CD4-positive, alpha-beta memory T cell (primary cell): ENCODE data around the gene ZBTB9. TPM values are rescaled to one million over a fixed set of nuclear protein-coding genes. Genes with fewer than 3 reads are reported as not detected.
A peak's percentile ranks its signal among the peaks of the same experiment; 100 is the strongest.

Experiments used
- CTCF ChIA-PET: fragments of 350-600 bp; sonication (Branson Sonifier 250); formaldehyde crosslinking; loops from one replicate; lab custom pipeline; 2021; ENCODE audit warnings: inconsistent platforms; ENCODE audit not compliant: partially characterized antibody; lab: Charles Lee
- POLR2A ChIA-PET: fragments of 350-600 bp; sonication (Branson Sonifier 250); formaldehyde crosslinking; loops from one replicate; lab custom pipeline; 2021; ENCODE audit not compliant: partially characterized antibody; lab: Charles Lee
- DNase-seq, 5 donors: peaks; one replicate each; pipeline versions ENCODE4 v3.0.0 to v3.0.0-alpha.2; 2020 to 2022; ENCODE audit warnings: mixed read lengths in 1 of 5
- H3K27ac ChIP-seq: one replicate; pipeline ENCODE4 v1.7.0; 2013; ENCODE audit warnings: low read depth, low read length
- H3K27me3 ChIP-seq: 2 replicates; pipeline ENCODE4 v1.7.0; 2013; ENCODE audit warnings: mild to moderate bottlenecking, low read length, moderate library complexity; ENCODE audit not compliant: insufficient read depth
- H3K36me3 ChIP-seq: 2 replicates; pipeline ENCODE4 v1.7.0; 2013; ENCODE audit warnings: mild to moderate bottlenecking, low read length, moderate library complexity; ENCODE audit not compliant: insufficient read depth
- H3K4me1 ChIP-seq: 2 replicates; pipeline ENCODE4 v1.7.0; 2013; ENCODE audit warnings: mild to moderate bottlenecking, low read length, moderate library complexity; ENCODE audit not compliant: insufficient read depth
- H3K4me3 ChIP-seq, 2 donors: one replicate each; pipeline ENCODE4 v1.7.0; 2013; ENCODE audit warnings: low read length in 2 of 2, mild to moderate bottlenecking in 1 of 2
- H3K9me3 ChIP-seq, 2 donors: one replicate each; pipeline ENCODE4 v1.7.0; 2013; ENCODE audit warnings: low read length in 2 of 2, control low read depth in 1 of 2; ENCODE audit not compliant: control insufficient read depth in 1 of 2
- H3K27ac Mint-ChIP-seq, 7 donors: one replicate each; pipeline ENCODE4 v1.8.0; 2020 to 2021; ENCODE audit warnings: mixed read lengths in 7 of 7, mild to moderate bottlenecking in 6 of 7, inconsistent platforms in 3 of 7, moderate library complexity in 3 of 7
- H3K27me3 Mint-ChIP-seq, 2 donors: one replicate each; pipeline ENCODE4 v1.8.0; 2020 to 2021; ENCODE audit warnings: mixed read lengths in 2 of 2
- H3K36me3 Mint-ChIP-seq, 2 donors: one replicate each; pipeline ENCODE4 v1.8.0; 2020 to 2021; ENCODE audit warnings: mixed read lengths in 2 of 2, inconsistent platforms in 1 of 2, mild to moderate bottlenecking in 1 of 2
- H3K4me1 Mint-ChIP-seq, 4 donors: one replicate each; pipeline ENCODE4 v1.8.0; 2020 to 2021; ENCODE audit warnings: mixed read lengths in 4 of 4, mild to moderate bottlenecking in 1 of 4
- H3K4me3 Mint-ChIP-seq, 8 donors: one replicate each; pipeline ENCODE4 v1.8.0; 2020 to 2021; ENCODE audit warnings: mixed read lengths in 8 of 8, mild to moderate bottlenecking in 7 of 8, moderate library complexity in 6 of 8, inconsistent platforms in 3 of 8
- H3K9me3 Mint-ChIP-seq, 8 donors: one replicate each; pipeline ENCODE4 v1.8.0; 2020 to 2021; ENCODE audit warnings: mixed read lengths in 8 of 8, mild to moderate bottlenecking in 5 of 8, inconsistent platforms in 3 of 8, moderate library complexity in 1 of 8
- intact Hi-C: fragments of 100-400 bp; cut with micrococcal nuclease; formaldehyde crosslinking; loops from one replicate; pipeline ENCODE4 v1.15.1; 2023
- polyA plus RNA-seq, 2 donors: library from polyadenylated mRNA; unstranded; fragments of 300-500 nt; fragmentation: Illumina TruSeq; gene quantifications; one replicate each; pipeline ENCODE4 v1.2.3, GENCODE V29; 2021
- total RNA-seq, 2 experiments: library from RNA; stranded (reverse); gene quantifications; one replicate each; pipeline ENCODE4 v1.2.3, GENCODE V29; 2021

Gene ZBTB9
- total and polyA plus RNA-seq, 4 experiments from 2014 or later = 5.7 to 12.8 (median 11.8) TPM

DNA sequence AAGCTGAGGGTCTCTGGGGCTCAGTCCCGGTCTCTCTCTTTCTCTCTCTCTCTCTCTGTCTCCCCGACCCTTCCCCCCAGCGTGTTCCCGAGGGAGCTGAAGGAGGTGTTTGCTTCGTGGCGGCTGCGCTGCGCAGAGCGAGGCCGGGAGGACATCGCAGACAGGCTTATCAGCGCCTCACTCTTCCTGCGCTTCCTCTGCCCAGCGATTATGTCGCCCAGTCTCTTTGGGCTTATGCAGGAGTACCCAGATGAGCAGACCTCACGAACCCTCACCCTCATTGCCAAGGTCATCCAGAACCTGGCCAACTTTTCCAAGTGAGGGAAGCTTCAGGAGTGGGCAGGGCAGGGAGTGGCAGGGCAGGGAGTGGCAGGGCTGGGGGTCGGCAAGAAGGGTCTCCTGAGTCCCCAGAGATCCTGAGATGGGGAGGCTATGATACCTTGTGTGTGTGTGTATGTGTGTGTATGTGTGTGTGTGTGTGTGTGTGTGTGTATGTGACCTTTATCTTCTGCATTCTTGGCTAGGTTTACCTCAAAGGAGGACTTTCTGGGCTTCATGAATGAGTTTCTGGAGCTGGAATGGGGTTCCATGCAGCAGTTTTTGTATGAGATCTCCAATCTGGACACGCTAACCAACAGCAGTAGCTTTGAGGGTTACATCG is 13.6 kb upstream of the ZBTB9 start:
- Mint-ChIP-seq H3K27ac (peak overlapping the region in 2 of 7 donors; percentile 29 to 74), H3K4me1 (peaks cover 0 to 4% (median under 1%) of the 10 kb centered on the region in 4 donors), H3K4me3 (no peak overlapping the region), H3K36me3 (peaks cover 41 to 71% of the 10 kb centered on the region in 2 donors), H3K27me3 (no peaks in the 10 kb centered on the region), H3K9me3 (peaks cover 0 to 2% (median 0%) of the 10 kb centered on the region in 8 donors)
- intact Hi-C loops = no loop called here
- DNase-seq = no peak
- Histone ChIP-seq H3K27me3 (no peaks in the 10 kb centered on the region), H3K27ac (no peak overlapping the region), H3K36me3 (peaks cover 59% of the 10 kb centered on the region), H3K4me3 (no peak overlapping the region), H3K9me3 (no peaks in the 10 kb centered on the region), H3K4me1 (no peaks in the 10 kb centered on the region)
- ChIA-PET POLR2A (interaction anchor here (0.9 to 1.4 kb wide), 2 partner anchors 10 to 15 kb away, joined by 3 to 6 read pairs; no protein-coding TSS in a partner anchor), CTCF (interaction anchor here (0.7 to 1.1 kb wide), 2 partner anchors 12 to 50 kb away, joined by 3 to 6 read pairs; no protein-coding TSS in a partner anchor)

DNA sequence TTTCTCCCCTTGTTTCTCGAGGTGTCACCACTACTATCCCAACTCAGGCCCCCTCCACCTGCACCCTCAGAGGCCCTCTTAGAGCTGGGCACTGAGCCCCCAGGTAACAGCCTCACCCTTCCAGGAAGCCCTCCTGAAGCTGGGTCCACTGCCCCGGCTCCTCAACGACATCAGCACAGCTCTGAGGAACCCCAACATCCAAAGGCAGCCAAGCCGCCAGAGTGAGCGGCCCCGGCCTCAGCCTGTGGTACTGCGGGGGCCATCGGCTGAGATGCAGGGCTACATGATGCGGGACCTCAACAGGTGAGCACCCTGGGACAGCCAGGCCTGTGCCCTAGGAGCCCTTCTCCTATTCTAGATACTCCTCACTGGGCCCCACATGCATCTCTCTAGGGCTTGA is 12.9 kb upstream of the ZBTB9 start:
- Histone ChIP-seq H3K36me3 (peaks cover 57% of the 10 kb centered on the region), H3K27me3 (no peaks in the 10 kb centered on the region), H3K4me1 (no peaks in the 10 kb centered on the region), H3K27ac (no peak overlapping the region), H3K4me3 (no peak overlapping the region), H3K9me3 (no peaks in the 10 kb centered on the region)
- no peaks in the 10 kb centered on the region for H3K27me3 Mint-ChIP-seq
- peaks cover 0 to 4% (median under 1%) of the 10 kb centered on the region in 4 donors for H3K4me1 Mint-ChIP-seq
- peaks cover 0 to 2% (median 0%) of the 10 kb centered on the region in 8 donors for H3K9me3 Mint-ChIP-seq
- DNase-seq = no peak
- CTCF ChIA-PET = interaction anchor here (1.1 kb wide), 1 partner anchor 51 kb away, joined by 6 read pairs; no protein-coding TSS in a partner anchor
- peak overlapping the region in 2 of 7 donors; percentile 29 to 42 for H3K27ac Mint-ChIP-seq
- peaks cover 40 to 71% of the 10 kb centered on the region in 2 donors for H3K36me3 Mint-ChIP-seq
- intact Hi-C loops = no loop called here
- POLR2A ChIA-PET = interaction anchor here (0.9 to 1.4 kb wide), 2 partner anchors 10 to 15 kb away, joined by 3 to 6 read pairs; no protein-coding TSS in a partner anchor
- H3K4me3 Mint-ChIP-seq = no peak overlapping the region

DNA sequence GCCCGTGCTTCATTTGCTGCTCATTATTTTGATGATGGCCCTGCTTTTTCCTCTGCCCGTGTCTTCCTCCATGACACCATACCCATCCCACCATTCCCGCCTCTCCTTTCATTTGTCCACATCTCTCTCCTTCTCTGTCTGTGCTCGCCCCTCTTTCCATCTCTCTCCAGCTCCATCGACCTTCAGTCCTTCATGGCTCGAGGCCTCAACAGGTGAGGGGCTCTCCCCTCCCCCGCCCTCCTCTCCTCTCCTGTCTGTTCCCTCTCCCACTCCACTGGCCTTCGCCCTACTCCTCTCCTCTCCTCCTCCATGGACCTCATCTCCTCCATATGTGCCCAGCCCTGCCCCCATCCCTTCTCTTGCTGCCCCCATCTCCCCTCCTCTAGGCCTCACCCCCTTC is 12.1 kb upstream of the ZBTB9 start:
- Mint-ChIP-seq H3K27me3 (no peaks in the 10 kb centered on the region), H3K9me3 (peaks cover 0 to 2% (median 0%) of the 10 kb centered on the region in 8 donors), H3K36me3 (peaks cover 35 to 63% of the 10 kb centered on the region in 2 donors), H3K4me3 (no peak overlapping the region), H3K4me1 (peaks cover 0 to 4% (median 1%) of the 10 kb centered on the region in 4 donors), H3K27ac (peak overlapping the region in 3 of 7 donors; percentile 9 to 92 (median 42))
- H3K27me3 ChIP-seq = no peaks in the 10 kb centered on the region
- peaks cover 49% of the 10 kb centered on the region for H3K36me3 ChIP-seq
- no peak overlapping the region for H3K27ac ChIP-seq
- no peaks in the 10 kb centered on the region for H3K9me3 ChIP-seq
- DNase-seq = no peak
- ChIA-PET CTCF (no interaction called here), POLR2A (no interaction called here)
- no peaks in the 10 kb centered on the region for H3K4me1 ChIP-seq
- no peak overlapping the region for H3K4me3 ChIP-seq
- intact Hi-C loops = no loop called here

DNA sequence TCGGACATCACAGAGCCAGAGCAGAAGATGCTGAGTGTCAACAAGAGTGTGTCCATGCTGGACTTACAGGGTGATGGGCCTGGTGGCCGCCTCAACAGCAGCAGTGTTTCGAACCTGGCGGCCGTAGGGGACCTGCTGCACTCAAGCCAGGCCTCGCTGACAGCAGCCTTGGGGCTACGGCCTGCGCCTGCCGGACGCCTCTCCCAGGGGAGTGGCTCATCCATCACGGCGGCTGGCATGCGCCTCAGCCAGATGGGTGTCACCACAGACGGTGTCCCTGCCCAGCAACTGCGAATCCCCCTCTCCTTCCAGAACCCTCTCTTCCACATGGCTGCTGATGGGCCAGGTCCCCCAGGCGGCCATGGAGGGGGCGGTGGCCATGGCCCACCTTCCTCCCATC is 11.4 kb upstream of the ZBTB9 start:
- intact Hi-C loops = no loop called here
- Mint-ChIP-seq H3K27ac (peak overlapping the region in 1 of 7 donors; percentile 77), H3K27me3 (no peaks in the 10 kb centered on the region), H3K9me3 (peaks cover 0 to 2% (median 0%) of the 10 kb centered on the region in 8 donors), H3K36me3 (peaks cover 35 to 62% of the 10 kb centered on the region in 2 donors), H3K4me3 (no peak overlapping the region), H3K4me1 (peaks cover 0 to 4% (median 1%) of the 10 kb centered on the region in 4 donors)
- no peaks in the 10 kb centered on the region for H3K4me1 ChIP-seq
- H3K4me3 ChIP-seq = no peak overlapping the region
- no peaks in the 10 kb centered on the region for H3K9me3 ChIP-seq
- no peak for DNase-seq
- no peak overlapping the region for H3K27ac ChIP-seq
- no peaks in the 10 kb centered on the region for H3K27me3 ChIP-seq
- ChIA-PET POLR2A (interaction anchor here (0.6 kb wide), 1 partner anchor 153 kb away, joined by 4 read pairs; no protein-coding TSS in a partner anchor), CTCF (no interaction called here)
- H3K36me3 ChIP-seq = peaks cover 49% of the 10 kb centered on the region

DNA sequence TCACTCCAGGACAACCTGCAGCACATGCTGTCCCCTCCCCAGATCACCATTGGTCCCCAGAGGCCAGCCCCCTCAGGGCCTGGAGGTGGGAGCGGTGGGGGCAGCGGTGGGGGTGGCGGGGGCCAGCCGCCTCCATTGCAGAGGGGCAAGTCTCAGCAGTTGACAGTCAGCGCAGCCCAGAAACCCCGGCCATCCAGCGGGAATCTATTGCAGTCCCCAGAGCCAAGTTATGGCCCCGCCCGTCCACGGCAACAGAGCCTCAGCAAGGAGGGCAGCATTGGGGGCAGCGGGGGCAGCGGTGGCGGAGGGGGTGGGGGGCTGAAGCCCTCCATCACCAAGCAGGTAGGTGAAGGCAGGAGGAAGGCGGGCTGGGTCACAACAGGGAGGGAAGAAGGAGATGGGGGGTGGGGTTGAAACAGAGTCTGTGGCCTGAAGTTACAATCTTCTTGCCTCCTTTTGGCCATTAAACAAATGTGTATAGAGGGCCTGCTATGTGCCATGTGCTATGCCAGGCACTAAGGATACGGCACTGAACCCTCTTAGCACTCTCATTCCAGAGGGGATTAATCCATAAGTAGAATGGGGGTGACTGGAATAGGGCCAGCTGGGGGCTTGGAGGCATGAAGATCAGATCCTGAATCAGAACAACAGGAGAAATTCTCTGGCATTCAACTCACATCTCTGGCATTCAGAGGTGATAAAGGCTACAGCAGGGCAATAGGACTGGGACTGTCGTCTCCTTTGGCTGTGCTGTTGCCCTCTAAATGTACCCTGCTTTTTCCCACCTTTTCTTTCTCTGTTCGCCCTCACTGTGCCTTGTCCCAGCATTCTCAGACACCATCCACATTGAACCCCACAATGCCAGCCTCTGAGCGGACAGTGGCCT is 10.5 kb upstream of the ZBTB9 start:
- peak overlapping the region in 1 of 7 donors; percentile 66 for H3K27ac Mint-ChIP-seq
- H3K9me3 Mint-ChIP-seq = peaks cover 0 to 2% (median 0%) of the 10 kb centered on the region in 8 donors
- Histone ChIP-seq H3K4me1 (no peaks in the 10 kb centered on the region), H3K27me3 (no peaks in the 10 kb centered on the region), H3K27ac (no peak overlapping the region), H3K4me3 (no peak overlapping the region), H3K36me3 (peaks cover 42% of the 10 kb centered on the region), H3K9me3 (no peaks in the 10 kb centered on the region)
- intact Hi-C loops = no loop called here
- no peak for DNase-seq
- ChIA-PET CTCF (no interaction called here), POLR2A (interaction anchor here (1.8 kb wide), 1 partner anchor 10 kb away, joined by 6 read pairs; the partner anchor contains the start of gene ZBTB9)
- H3K4me1 Mint-ChIP-seq = peaks cover 0 to 6% (median 1%) of the 10 kb centered on the region in 4 donors
- no peaks in the 10 kb centered on the region for H3K27me3 Mint-ChIP-seq
- no peak overlapping the region for H3K4me3 Mint-ChIP-seq
- peaks cover 31 to 62% of the 10 kb centered on the region in 2 donors for H3K36me3 Mint-ChIP-seq

DNA sequence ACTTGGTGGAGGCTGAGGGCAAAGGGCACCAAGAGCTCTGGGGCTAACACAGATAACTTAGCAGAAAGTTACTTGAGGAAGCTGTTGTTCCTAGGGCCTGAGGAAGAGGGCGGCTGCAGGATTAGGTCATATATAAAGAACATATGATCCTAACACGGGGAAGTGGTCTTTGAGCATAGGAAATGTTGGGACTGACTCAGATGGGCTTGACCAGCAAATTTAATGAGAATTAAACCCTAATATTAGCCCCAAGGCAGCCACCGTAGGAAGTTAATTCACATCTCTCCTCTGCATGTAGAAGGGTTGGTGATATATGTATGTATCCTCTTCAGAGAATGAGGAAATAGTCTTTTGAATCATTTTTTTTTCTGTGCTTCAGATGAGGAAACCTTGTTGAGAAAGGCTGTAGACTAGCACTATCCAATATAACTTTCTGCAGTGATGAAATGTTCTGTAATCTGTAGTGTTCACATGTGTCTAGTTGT is 9.2 kb upstream of the ZBTB9 start:
- Histone ChIP-seq H3K27ac (no peak overlapping the region), H3K36me3 (peaks cover 37% of the 10 kb centered on the region), H3K9me3 (no peaks in the 10 kb centered on the region), H3K27me3 (no peaks in the 10 kb centered on the region), H3K4me1 (no peaks in the 10 kb centered on the region), H3K4me3 (no peak overlapping the region)
- peaks cover 1 to 7% (median 3%) of the 10 kb centered on the region in 4 donors for H3K4me1 Mint-ChIP-seq
- no peaks in the 10 kb centered on the region for H3K27me3 Mint-ChIP-seq
- peaks cover 26 to 53% of the 10 kb centered on the region in 2 donors for H3K36me3 Mint-ChIP-seq
- H3K27ac Mint-ChIP-seq = peak overlapping the region in 5 of 7 donors; percentile 37 to 87 (median 68)
- intact Hi-C loops = no loop called here
- ChIA-PET POLR2A (interaction anchor here (0.7 to 1.9 kb wide), 4 partner anchors 9 to 27 kb away, joined by 3 to 6 read pairs (median 5); partner anchors contain the start of genes CUTA and ZBTB9), CTCF (interaction anchor here (0.6 kb wide), 1 partner anchor 314 kb away, joined by 3 read pairs; no protein-coding TSS in a partner anchor)
- no peak overlapping the region for H3K4me3 Mint-ChIP-seq
- H3K9me3 Mint-ChIP-seq = no peaks in the 10 kb centered on the region
- DNase-seq = no peak
